Retinal pigment epithelial cell (primary cell): Measurements from ENCODE around the gene THAP5.

Source experiments
- DNase-seq: peaks from one replicate; pipeline ENCODE4 v3.0.0-alpha.2; 2010; ENCODE audit warnings: low read depth
- H3K4me3 ChIP-seq: 2 replicates; pipeline ENCODE4 v1.5.1; 2011; ENCODE audit warnings: mild to moderate bottlenecking, low read length, control low read depth, moderate library complexity
- CTCF ChIP-seq: conservative IDR thresholded peaks from 2 replicates; pipeline ENCODE4 v1.5.1; 2011; ENCODE audit warnings: low read depth, low read length, control low read depth, inconsistent platforms

THAP5 gene

GRCh38 chr7:108533712-108534111 is 35.8 kb downstream of the THAP5 start:
- no peak overlapping the region for H3K4me3 ChIP-seq
- no peak for TF ChIP-seq CTCF
- no peak for DNase-seq

GRCh38 chr7:108529341-108529740 is 40.2 kb downstream of the THAP5 start:
- peak; percentile 35 for DNase-seq
- peak overlapping the region; percentile 16 for H3K4me3 ChIP-seq
- TF ChIP-seq CTCF = no peak

- no peak for DNase-seq
- TF ChIP-seq CTCF = no peak
- H3K4me3 ChIP-seq = no peak overlapping the region
Observed at GRCh38 chr7:108528183-108528712, 41.3 kb downstream of the THAP5 start.

GRCh38 chr7:108526768-108527017 is 42.8 kb downstream of the THAP5 start:
- no peak for DNase-seq
- peak overlapping the region; percentile 95 for H3K4me3 ChIP-seq
- no peak for TF ChIP-seq CTCF

- no peak for TF ChIP-seq CTCF
- DNase-seq = peak; percentile 98
- peak within 1 kb of the TSS; percentile 95 for H3K4me3 ChIP-seq
Observed at GRCh38 chr7:108525985-108526767, 43.3 kb downstream of the THAP5 start, which contains the start of gene PNPLA8. PNPLA8 (minus strand) TSS chr7:108526135; CDS start chr7:108515491, 10,644 bp downstream.

- H3K4me3 ChIP-seq = peak overlapping the region; percentile 95
- DNase-seq = peak; percentile 28
- TF ChIP-seq CTCF = no peak
Observed at GRCh38 chr7:108525327-108525984, 44.0 kb downstream of the THAP5 start.

GRCh38 chr7:108522780-108523179 is 46.7 kb downstream of the THAP5 start:
- H3K4me3 ChIP-seq = no peak overlapping the region
- TF ChIP-seq CTCF = no peak
- DNase-seq = no peak
